Suprapubic skin (tissue), 4 donors: Measurements from ENCODE around the gene UGCG.

ENCODE experiments used
- EP300 ChIP-seq: sonication (generic); formaldehyde crosslinking; IDR thresholded peaks from one replicate; pipeline ENCODE4 v1.6.1; 2017; ENCODE audit warnings: antibody characterized with exemption
- POLR2A ChIP-seq, 2 donors: fragments of 450-650 bp; IDR thresholded peaks; one replicate each; pipeline ENCODE4 v1.6.1; 2017; ENCODE audit warnings: antibody characterized with exemption in 2 of 2, mild to moderate bottlenecking in 2 of 2, moderate library complexity in 2 of 2
- POLR2AphosphoS5 ChIP-seq, 3 donors: sonication (generic); formaldehyde crosslinking; IDR thresholded peaks; one replicate each; pipeline ENCODE4 v1.6.1; 2017; ENCODE audit warnings: antibody characterized with exemption in 3 of 3
- TF ChIP-seq, protein P1 (sequence below), 2 donors: fragments of 200-600 bp in 1 of 2; fragments of 450-650 bp in 1 of 2; sonication (generic) in 1 of 2; IDR thresholded peaks; one replicate each; pipeline ENCODE4 v1.5.1; 2016 to 2019; ENCODE audit warnings: antibody characterized with exemption in 2 of 2, mild to moderate bottlenecking in 1 of 2, moderate library complexity in 1 of 2

DNA sequence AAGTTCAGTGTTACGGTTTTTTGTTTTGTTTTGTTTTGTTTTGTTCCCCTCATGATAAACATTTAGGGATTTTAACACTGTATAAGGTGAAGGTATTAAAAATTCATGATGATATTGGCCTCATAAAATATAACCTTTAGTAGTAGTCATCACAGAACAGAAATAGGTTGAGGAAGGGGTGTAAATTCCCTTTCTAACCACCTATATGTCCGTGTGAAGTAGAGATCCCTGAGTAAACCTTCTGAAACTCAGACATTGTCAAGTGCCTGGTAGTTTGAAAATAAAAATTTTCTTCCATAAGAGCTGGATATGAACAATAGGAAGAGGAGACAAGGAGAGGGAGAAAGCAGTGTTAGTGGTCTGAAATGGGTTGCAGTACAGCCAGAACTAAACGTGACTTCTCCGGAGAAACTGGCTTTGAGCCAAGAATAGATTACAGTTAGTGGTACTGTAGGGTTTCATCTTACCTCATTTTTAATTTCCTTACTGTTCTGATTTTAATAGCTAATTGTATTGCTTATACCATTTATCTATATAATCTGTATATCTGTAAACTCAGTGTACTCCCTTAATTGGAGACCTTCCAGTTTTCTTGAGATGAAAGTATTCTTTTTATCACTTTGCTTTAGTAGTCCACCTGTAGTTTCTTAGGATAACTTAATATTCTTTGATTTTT lies 18.3 kb downstream of the UGCG start:
- TF ChIP-seq, protein P1, sequence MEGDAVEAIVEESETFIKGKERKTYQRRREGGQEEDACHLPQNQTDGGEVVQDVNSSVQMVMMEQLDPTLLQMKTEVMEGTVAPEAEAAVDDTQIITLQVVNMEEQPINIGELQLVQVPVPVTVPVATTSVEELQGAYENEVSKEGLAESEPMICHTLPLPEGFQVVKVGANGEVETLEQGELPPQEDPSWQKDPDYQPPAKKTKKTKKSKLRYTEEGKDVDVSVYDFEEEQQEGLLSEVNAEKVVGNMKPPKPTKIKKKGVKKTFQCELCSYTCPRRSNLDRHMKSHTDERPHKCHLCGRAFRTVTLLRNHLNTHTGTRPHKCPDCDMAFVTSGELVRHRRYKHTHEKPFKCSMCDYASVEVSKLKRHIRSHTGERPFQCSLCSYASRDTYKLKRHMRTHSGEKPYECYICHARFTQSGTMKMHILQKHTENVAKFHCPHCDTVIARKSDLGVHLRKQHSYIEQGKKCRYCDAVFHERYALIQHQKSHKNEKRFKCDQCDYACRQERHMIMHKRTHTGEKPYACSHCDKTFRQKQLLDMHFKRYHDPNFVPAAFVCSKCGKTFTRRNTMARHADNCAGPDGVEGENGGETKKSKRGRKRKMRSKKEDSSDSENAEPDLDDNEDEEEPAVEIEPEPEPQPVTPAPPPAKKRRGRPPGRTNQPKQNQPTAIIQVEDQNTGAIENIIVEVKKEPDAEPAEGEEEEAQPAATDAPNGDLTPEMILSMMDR (IDR thresholded peaks at IDR 0.05), result no peak
- TF ChIP-seq POLR2A (IDR thresholded peaks at IDR 0.05) (no peak), POLR2AphosphoS5 (IDR thresholded peaks at IDR 0.05) (no peak), EP300 (no peak)
